ENCODE measurements around the gene SLC22A17.

GRCh38 chr14:23377198-23377550 lies 24.5 kb upstream of the SLC22A17 start:
- TF ChIP-seq ZNF384 (IDR thresholded peaks at IDR 0.05) (no peak), SP1 (IDR thresholded peaks at IDR 0.05) (no peak)

All from HEK293T (cell line).